Measurements from ENCODE around the gene TMEM184C.

DNA sequence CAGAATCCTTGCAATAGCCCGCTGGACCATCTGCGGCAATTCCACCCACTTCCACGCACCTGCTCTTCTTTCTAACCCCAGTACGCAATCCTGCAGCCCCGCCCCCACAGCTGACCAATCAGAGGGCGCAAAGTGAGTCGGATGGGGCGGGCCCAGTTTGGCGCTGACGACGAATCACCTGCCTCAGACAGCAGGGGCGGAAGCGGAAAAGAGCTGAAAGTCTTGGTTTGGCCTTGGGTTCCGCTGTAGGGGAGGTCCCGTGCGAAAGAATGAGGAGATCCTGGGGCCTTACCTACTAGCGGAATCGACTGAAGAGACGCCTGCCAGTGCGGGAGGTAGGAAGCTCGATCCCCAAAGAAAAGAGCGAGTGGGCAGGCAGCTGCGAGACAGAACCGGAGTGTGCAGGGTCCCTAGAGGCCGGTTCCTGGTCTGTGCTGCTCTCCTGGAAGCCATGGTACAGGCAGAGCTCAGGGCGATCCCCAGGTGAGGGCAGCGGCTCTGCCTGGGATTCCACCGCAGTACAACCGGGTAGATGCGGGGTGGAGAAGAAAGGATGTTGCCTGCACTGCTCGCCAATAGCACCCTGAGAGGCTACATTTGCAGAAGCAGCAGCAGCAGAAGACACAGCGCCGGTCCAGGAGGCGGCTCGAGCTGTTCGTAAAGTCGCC lies at the start of gene TMEM184C:
- TF ChIP-seq, protein P1, sequence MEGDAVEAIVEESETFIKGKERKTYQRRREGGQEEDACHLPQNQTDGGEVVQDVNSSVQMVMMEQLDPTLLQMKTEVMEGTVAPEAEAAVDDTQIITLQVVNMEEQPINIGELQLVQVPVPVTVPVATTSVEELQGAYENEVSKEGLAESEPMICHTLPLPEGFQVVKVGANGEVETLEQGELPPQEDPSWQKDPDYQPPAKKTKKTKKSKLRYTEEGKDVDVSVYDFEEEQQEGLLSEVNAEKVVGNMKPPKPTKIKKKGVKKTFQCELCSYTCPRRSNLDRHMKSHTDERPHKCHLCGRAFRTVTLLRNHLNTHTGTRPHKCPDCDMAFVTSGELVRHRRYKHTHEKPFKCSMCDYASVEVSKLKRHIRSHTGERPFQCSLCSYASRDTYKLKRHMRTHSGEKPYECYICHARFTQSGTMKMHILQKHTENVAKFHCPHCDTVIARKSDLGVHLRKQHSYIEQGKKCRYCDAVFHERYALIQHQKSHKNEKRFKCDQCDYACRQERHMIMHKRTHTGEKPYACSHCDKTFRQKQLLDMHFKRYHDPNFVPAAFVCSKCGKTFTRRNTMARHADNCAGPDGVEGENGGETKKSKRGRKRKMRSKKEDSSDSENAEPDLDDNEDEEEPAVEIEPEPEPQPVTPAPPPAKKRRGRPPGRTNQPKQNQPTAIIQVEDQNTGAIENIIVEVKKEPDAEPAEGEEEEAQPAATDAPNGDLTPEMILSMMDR (conservative IDR thresholded peaks at IDR 0.05; ENCODE audit: low read length), result no peak
- no peak for TF ChIP-seq EZH2phosphoT487 (IDR thresholded peaks at IDR 0.05; ENCODE audit: borderline replicate concordance)

Measured in Loucy (cell line).